Hepatocyte (in vitro differentiated cells): ENCODE results near the gene WDR59. TPM values are rescaled to one million over a fixed set of nuclear protein-coding genes. Genes with fewer than 3 reads are reported as not detected.

Source experiments
- DNase-seq: peaks from one replicate; pipeline ENCODE4 v3.0.0-alpha.2; 2016; ENCODE audit warnings: low spot score
- H2AFZ ChIP-seq: fragments of 200-600 bp; sonication (generic); 2 replicates; pipeline ENCODE4 v1.6.0; 2016; ENCODE audit warnings: antibody characterized with exemption, mild to moderate bottlenecking
- H3K27ac ChIP-seq: fragments of 200-600 bp; sonication (generic); 2 replicates; pipeline ENCODE4 v1.5.1; 2016; ENCODE audit warnings: mild to moderate bottlenecking
- H3K27me3 ChIP-seq: fragments of 200-600 bp; sonication (generic); 2 replicates; pipeline ENCODE4 v1.6.1; 2016
- H3K36me3 ChIP-seq: fragments of 200-600 bp; sonication (generic); replicated peaks from 2 replicates; pipeline ENCODE4 v1.5.1; 2016; ENCODE audit warnings: low read depth; ENCODE audit not compliant: insufficient read depth
- H3K4me1 ChIP-seq: fragments of 200-600 bp; sonication (generic); 2 replicates; pipeline ENCODE4 v1.5.1; 2016; ENCODE audit warnings: mild to moderate bottlenecking, moderate library complexity; ENCODE audit not compliant: insufficient read depth
- H3K4me2 ChIP-seq: fragments of 200-600 bp; sonication (generic); 2 replicates; pipeline ENCODE4 v1.6.0; 2016
- H3K4me3 ChIP-seq: fragments of 200-600 bp; sonication (generic); 2 replicates; pipeline ENCODE4 v1.5.1; 2016; ENCODE audit warnings: mild to moderate bottlenecking
- H3K79me2 ChIP-seq: fragments of 200-600 bp; sonication (generic); 2 replicates; pipeline ENCODE4 v1.6.0; 2017; ENCODE audit warnings: mild to moderate bottlenecking
- H3K9me2 ChIP-seq: fragments of 200-600 bp; sonication (generic); replicated peaks from 2 replicates; pipeline ENCODE4 v1.6.0; 2017; ENCODE audit warnings: mild to moderate bottlenecking; ENCODE audit not compliant: insufficient read depth
- H3K9me3 ChIP-seq: fragments of 200-600 bp; sonication (generic); 2 replicates; pipeline ENCODE4 v1.5.1; 2016; ENCODE audit warnings: low read depth, mild to moderate bottlenecking
- H4K20me1 ChIP-seq: fragments of 200-600 bp; sonication (generic); 2 replicates; pipeline ENCODE4 v1.6.0; 2016; ENCODE audit warnings: mild to moderate bottlenecking; ENCODE audit not compliant: insufficient read depth, poor library complexity, severe bottlenecking
- CTCF ChIP-seq: fragments of 200-600 bp; sonication (generic); IDR thresholded peaks from 2 replicates; pipeline ENCODE4 v1.5.1; 2016; ENCODE audit warnings: antibody characterized with exemption, mild to moderate bottlenecking; ENCODE audit not compliant: poor library complexity
- EZH2 ChIP-seq: fragments of 200-600 bp; sonication (generic); IDR thresholded peaks from 2 replicates; pipeline ENCODE4 v1.6.1; 2016; ENCODE audit warnings: antibody characterized with exemption, mild to moderate bottlenecking, borderline replicate concordance
- EZH2phosphoT487 ChIP-seq: fragments of 200-600 bp; sonication (generic); IDR thresholded peaks from one replicate; pipeline ENCODE4 v1.6.1; 2018; ENCODE audit warnings: antibody characterized with exemption, mild to moderate bottlenecking, low read depth, moderate library complexity; ENCODE audit not compliant: unreplicated experiment, severe bottlenecking
- WGBS: methylation state at CpG from one replicate; pipeline ENCODE4 v1.1.6; 2016; ENCODE audit warnings: low lambda C conversion rate; ENCODE audit errors: missing lambda C conversion rate; 5-methylcytosine and 5-hydroxymethylcytosine counted together
- polyA plus RNA-seq: library from polyadenylated mRNA; unstranded; fragments of >200 nt; fragmentation: Nextera tagmentation; extraction: Ambion mirVana; gene quantifications from 2 replicates; pipeline ENCODE4 v1.2.1, GENCODE V29; 2016
- total RNA-seq: library from RNA; depleted of rRNA; stranded (reverse); fragments of >200 nt; gene quantifications from 2 replicates; pipeline ENCODE4 v1.2.3, GENCODE V29; 2014

The WDR59 gene
- total and polyA plus RNA-seq, 2 experiments from 2014 or later = 32.8 to 35.7 TPM

DNA sequence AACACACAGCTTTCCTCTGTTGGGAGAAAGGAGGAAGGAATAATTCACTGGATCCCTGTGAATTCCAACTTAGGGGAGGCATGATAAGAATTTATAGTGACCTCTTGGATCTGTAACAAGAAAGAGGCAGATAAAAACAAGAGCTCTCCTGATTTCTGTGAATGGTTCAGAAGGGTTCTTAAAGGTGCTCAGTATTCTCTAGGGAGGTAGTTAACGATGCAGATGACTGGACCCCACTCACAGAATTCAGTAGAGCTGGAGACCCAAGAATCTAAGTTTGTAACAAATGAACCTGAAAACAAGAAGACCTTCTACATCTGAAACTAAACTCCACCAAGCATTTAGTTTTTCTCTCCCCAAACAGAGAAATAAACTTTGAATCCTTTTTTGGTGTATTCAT is 22.5 kb upstream of the WDR59 start:
- Histone ChIP-seq H3K9me3 (no peaks in the 10 kb centered on the region), H3K27ac (no peak overlapping the region), H3K36me3 (no peaks in the 10 kb centered on the region), H2AFZ (no peak overlapping the region), H3K4me3 (no peak overlapping the region), H3K79me2 (peaks cover 100% of the 10 kb centered on the region), H3K27me3 (no peaks in the 10 kb centered on the region), H3K4me2 (no peak overlapping the region), H3K4me1 (peaks cover 11% of the 10 kb centered on the region), H4K20me1 (peaks cover 58% of the 10 kb centered on the region), H3K9me2 (no peaks in the 10 kb centered on the region)
- TF ChIP-seq EZH2phosphoT487 (no peak), EZH2 (no peak), CTCF (no peak)
- DNase-seq = no peak
- WGBS = 86% methylated on average over 1 of the region's 1 CpG

GRCh38 chr16:75005697-75006096 is 20.8 kb upstream of the WDR59 start:
- peaks cover 100% of the 10 kb centered on the region for H3K79me2 ChIP-seq

DNA sequence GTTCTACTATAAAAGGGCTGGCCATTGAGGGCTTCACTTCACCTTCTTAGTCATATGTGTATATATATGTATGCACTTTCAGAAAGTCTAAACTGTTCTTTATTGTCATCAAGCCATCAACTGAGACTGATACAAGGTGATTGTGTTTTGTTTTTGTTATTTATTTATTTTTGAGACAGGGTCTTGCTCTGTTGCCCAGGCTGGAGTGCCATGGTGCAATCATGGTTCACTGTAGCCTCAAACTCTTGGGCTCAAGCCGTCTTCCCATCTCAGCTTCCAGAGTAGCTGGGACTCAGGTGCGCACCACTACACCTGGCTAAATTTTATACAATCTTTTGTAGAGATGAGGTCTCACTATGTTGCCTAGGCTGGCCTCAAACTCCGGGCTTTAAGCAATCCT is 19.5 kb upstream of the WDR59 start:
- Histone ChIP-seq H3K27ac (no peak overlapping the region), H2AFZ (no peak overlapping the region), H3K9me3 (no peaks in the 10 kb centered on the region), H3K79me2 (peaks cover 100% of the 10 kb centered on the region), H3K36me3 (no peaks in the 10 kb centered on the region), H3K27me3 (no peaks in the 10 kb centered on the region), H3K4me3 (no peak overlapping the region), H3K9me2 (no peaks in the 10 kb centered on the region), H3K4me1 (peaks cover 18% of the 10 kb centered on the region), H4K20me1 (peaks cover 78% of the 10 kb centered on the region), H3K4me2 (no peak overlapping the region)
- no peak for DNase-seq
- TF ChIP-seq CTCF (no peak), EZH2phosphoT487 (no peak), EZH2 (no peak)
- 100% methylated on average over 3 of the region's 3 CpGs for WGBS

More at GRCh38 chr16:75005697-75006096, 20.8 kb upstream of the WDR59 start:
- no peak overlapping the region for H3K4me2 ChIP-seq
- no peak overlapping the region for H2AFZ ChIP-seq
- peaks cover 69% of the 10 kb centered on the region for H4K20me1 ChIP-seq
- WGBS = 95% methylated on average over 4 of the region's 4 CpGs
- H3K27ac ChIP-seq = no peak overlapping the region
- H3K27me3 ChIP-seq = no peaks in the 10 kb centered on the region
- H3K36me3 ChIP-seq = no peaks in the 10 kb centered on the region
- no peak overlapping the region for H3K4me3 ChIP-seq
- DNase-seq = no peak
- no peak for TF ChIP-seq EZH2phosphoT487
- TF ChIP-seq EZH2 = no peak
- TF ChIP-seq CTCF = no peak
- H3K4me1 ChIP-seq = peaks cover 15% of the 10 kb centered on the region
- no peaks in the 10 kb centered on the region for H3K9me3 ChIP-seq
- H3K9me2 ChIP-seq = no peaks in the 10 kb centered on the region

- Histone ChIP-seq H3K36me3 (no peaks in the 10 kb centered on the region), H3K4me2 (no peak overlapping the region), H3K4me1 (peaks cover 18% of the 10 kb centered on the region), H4K20me1 (peaks cover 78% of the 10 kb centered on the region), H3K27me3 (no peaks in the 10 kb centered on the region), H3K4me3 (no peak overlapping the region), H3K9me3 (no peaks in the 10 kb centered on the region), H3K79me2 (peaks cover 98% of the 10 kb centered on the region), H3K9me2 (no peaks in the 10 kb centered on the region), H2AFZ (no peak overlapping the region), H3K27ac (no peak overlapping the region)
- DNase-seq = no peak
- WGBS = 54% methylated on average over 5 of the region's 5 CpGs
- no peak for TF ChIP-seq EZH2phosphoT487
- no peak for TF ChIP-seq CTCF
- no peak for TF ChIP-seq EZH2
Observed at GRCh38 chr16:75003931-75004330, 19.0 kb upstream of the WDR59 start.
